Kidney (tissue), 14 donors: Measurements from ENCODE around the gene TMEM53. TPM values are rescaled to one million over a fixed set of nuclear protein-coding genes. Genes with fewer than 3 reads are reported as not detected.

ENCODE experiments used
- DNase-seq, 5 donors: peaks; one replicate each; pipeline ENCODE4 v3.0.0-alpha.2; 2013 to 2020
- FAIRE-seq: peaks from 2 replicates; lab custom pipeline; 2012; peaks lifted over from hg19 to GRCh38; lab: Jason Lieb, UNC
- H3K27ac ChIP-seq, 2 donors: one replicate each; pipeline ENCODE4 v1.7.0; 2013; ENCODE audit warnings: low read depth in 2 of 2, low read length in 2 of 2, inconsistent platforms in 1 of 2
- H3K27me3 ChIP-seq: one replicate; pipeline ENCODE4 v1.7.1; 2013; ENCODE audit warnings: low read length, inconsistent platforms; ENCODE audit not compliant: control insufficient read depth, insufficient read depth
- H3K36me3 ChIP-seq, 3 donors: one replicate each; pipeline versions ENCODE4 v1.7.0 to v1.7.1; 2013; ENCODE audit warnings: low read length in 3 of 3, control low read depth in 1 of 3, inconsistent platforms in 1 of 3; ENCODE audit not compliant: insufficient read depth in 3 of 3, control insufficient read depth in 2 of 3
- H3K4me1 ChIP-seq, 3 donors: one replicate each; pipeline versions ENCODE4 v1.7.0 to v1.7.1; 2013; ENCODE audit warnings: low read length in 3 of 3, inconsistent platforms in 1 of 3, low read depth in 1 of 3; ENCODE audit not compliant: control insufficient read depth in 2 of 3, insufficient read depth in 2 of 3
- H3K4me3 ChIP-seq, 3 donors: one replicate each; pipeline versions ENCODE4 v1.7.0 to v1.8.1; 2013; ENCODE audit warnings: low read length in 3 of 3, control low read depth in 1 of 3, inconsistent platforms in 1 of 3
- H3K9ac ChIP-seq, 3 donors: one replicate each; pipeline versions ENCODE4 v1.7.0 to v1.7.1; 2013; ENCODE audit warnings: low read length in 3 of 3, control low read depth in 1 of 3, inconsistent platforms in 1 of 3
- H3K9me3 ChIP-seq, 3 donors: one replicate each; pipeline versions ENCODE4 v1.7.0 to v1.7.1; 2013; ENCODE audit warnings: low read length in 3 of 3, control low read depth in 1 of 3, inconsistent platforms in 1 of 3; ENCODE audit not compliant: control insufficient read depth in 2 of 3, insufficient read depth in 1 of 3
- CTCF ChIP-seq: IDR thresholded peaks from 3 replicates; pipeline ENCODE4 v1.5.1; 2012; ENCODE audit warnings: mild to moderate bottlenecking, moderate library complexity, borderline replicate concordance; ENCODE audit not compliant: insufficient read depth; ENCODE audit errors: extremely low read depth
- intact Hi-C: fragments of 100-400 bp; cut with DNase I; formaldehyde crosslinking; loops from one replicate; pipeline ENCODE4 v1.11.1; 2022
- polyA plus RNA-seq: library from polyadenylated mRNA; stranded (reverse); fragments of 350-450 nt; fragmentation: Illumina TruSeq; extraction: RNeasy Lipid Tissue Mini Kit (QIAGEN cat#74804); gene quantifications from one replicate; pipeline ENCODE4 v1.2.3, GENCODE V29; 2014; ENCODE audit warnings: low read depth, low replicate concordance; ENCODE audit not compliant: insufficient read depth
- total RNA-seq: library from RNA; stranded (reverse); fragmentation: NEBNext Ultra II Directional; extraction: Animal tissue kit (Norgen Biotek cat#: 25700); gene quantifications from one replicate; pipeline ENCODE4 v1.2.1, GENCODE V29; 2021
- donor health status: control.
- donor health status: control.
- donor health status: control.
- donor health status: control.
- donor health status: control.
- donor health status: DM: yes; HTN: yes; CAD: no.
- donor health status: Normal renal cell carcinoma (clear cell type).

The TMEM53 gene
- total and polyA plus RNA-seq, 2 donors from 2014 or later = 16.4 to 45.0 TPM

- Histone ChIP-seq H3K27me3 (no peaks in the 10 kb centered on the region), H3K4me3 (peak overlapping the region; percentile 55 to 85 (median 60)), H3K4me1 (peaks cover 0 to 20% (median 15%) of the 10 kb centered on the region in 3 donors), H3K27ac (peak overlapping the region; percentile 83 to 89), H3K36me3 (peaks cover 4 to 17% (median 6%) of the 10 kb centered on the region in 3 donors), H3K9me3 (no peaks in the 10 kb centered on the region), H3K9ac (peak overlapping the region; percentile 2 to 87 (median 7))
- intact Hi-C loops = no loop called here
- no peak for TF ChIP-seq CTCF
- FAIRE-seq (no peak), DNase-seq (no peak)
Observed at GRCh38 chr1:44631333-44631646, 43.0 kb downstream of the TMEM53 start.

- Histone ChIP-seq H3K4me1 (peaks cover 0 to 16% (median 15%) of the 10 kb centered on the region in 3 donors), H3K9ac (no peak overlapping the region), H3K9me3 (no peaks in the 10 kb centered on the region), H3K4me3 (no peak overlapping the region), H3K27me3 (no peaks in the 10 kb centered on the region), H3K36me3 (peaks cover 0 to 6% (median 4%) of the 10 kb centered on the region in 3 donors), H3K27ac (no peak overlapping the region)
- FAIRE-seq = no peak
- DNase-seq = no peak
- intact Hi-C loops = no loop called here
- TF ChIP-seq CTCF = no peak
Observed at GRCh38 chr1:44630116-44630515, 44.2 kb downstream of the TMEM53 start.

- H3K9ac ChIP-seq = no peak overlapping the region
- no peak overlapping the region for H3K4me3 ChIP-seq
- peaks cover 0 to 16% (median 15%) of the 10 kb centered on the region in 3 donors for H3K4me1 ChIP-seq
- no peak for FAIRE-seq
- TF ChIP-seq CTCF = no peak
- H3K27me3 ChIP-seq = no peaks in the 10 kb centered on the region
- intact Hi-C loops = no loop called here
- H3K36me3 ChIP-seq = peaks cover 0 to 4% (median 3%) of the 10 kb centered on the region in 3 donors
- DNase-seq = no peak
- no peak overlapping the region for H3K27ac ChIP-seq
- H3K9me3 ChIP-seq = no peaks in the 10 kb centered on the region
Observed at GRCh38 chr1:44628962-44629756, 45.1 kb downstream of the TMEM53 start.
